Stimulated activated CD8-positive, alpha-beta memory T cell treated with anti-CD3 and anti-CD28 coated beads, Interleukin-15, amount 100 ng/mL, for 24 hours (primary cell): ENCODE results near the gene TTC23.

ENCODE experiments used
- DNase-seq: peaks from one replicate; pipeline ENCODE4 v3.0.0-alpha.2; 2020; ENCODE audit warnings: low read depth

TTC23 gene

GRCh38 chr15:99165020-99165790, 84.2 kb downstream of the TTC23 start:
- DNase-seq = no peak

DNA sequence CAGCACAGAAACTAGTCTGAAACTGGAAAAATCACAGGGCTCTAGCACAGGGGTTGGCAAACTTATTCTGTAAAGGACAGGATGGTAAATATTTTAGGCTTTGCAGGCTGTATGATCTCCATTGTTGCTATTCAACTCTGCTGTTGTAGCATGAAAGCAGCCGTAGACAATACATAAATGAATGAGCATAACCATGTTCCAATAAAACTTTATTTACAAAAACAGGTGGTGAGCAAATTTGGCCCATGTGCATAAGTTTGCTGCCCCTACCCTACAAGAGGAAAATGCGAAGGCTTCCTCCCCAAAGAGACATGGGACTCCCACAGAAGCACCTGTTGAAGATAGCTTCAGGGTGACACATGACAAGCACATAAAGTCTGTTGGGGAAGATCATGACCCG, 85.3 kb downstream of the TTC23 start:
- DNase-seq = no peak

DNA sequence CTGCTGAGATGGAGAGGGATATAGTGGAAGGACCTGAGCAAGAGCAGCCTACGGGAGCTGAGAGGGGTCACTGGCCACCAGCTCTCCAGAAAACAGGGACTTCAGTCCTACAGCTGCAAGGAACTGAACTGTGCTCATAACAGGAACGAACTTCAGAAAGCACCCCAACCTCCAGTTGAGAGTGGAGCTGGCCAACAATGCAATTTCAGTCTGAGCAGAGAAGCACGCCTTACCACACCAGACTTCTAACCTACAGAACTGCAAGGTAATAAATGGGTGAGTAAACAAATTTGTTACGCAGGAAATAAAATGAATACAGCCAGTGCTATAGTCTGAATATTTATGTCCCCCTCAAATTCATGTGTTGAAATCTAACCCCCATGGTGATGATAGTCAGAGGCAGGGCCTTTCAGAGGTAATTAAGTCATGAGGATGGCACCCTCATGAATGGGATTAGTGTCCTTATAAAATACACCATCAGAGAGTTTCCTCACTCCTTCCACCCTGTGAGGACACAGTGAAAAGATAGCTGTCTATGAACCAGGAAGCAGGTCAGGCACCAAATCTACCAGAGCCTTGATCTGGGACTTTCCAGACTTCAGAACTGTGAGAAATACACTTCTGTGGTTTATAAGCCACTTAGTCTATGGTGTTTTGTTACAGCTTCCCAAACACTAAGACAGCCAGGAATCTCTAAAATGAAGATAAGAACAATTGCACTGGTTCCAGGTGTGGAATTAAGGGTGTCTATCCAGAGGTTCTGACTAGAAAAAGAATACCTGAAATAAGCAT, 85.9 kb downstream of the TTC23 start:
- DNase-seq = no peak

- DNase-seq = no peak
Measured at GRCh38 chr15:99158626-99159412, 90.6 kb downstream of the TTC23 start.

- no peak for DNase-seq
Measured at GRCh38 chr15:99157456-99157855, 91.9 kb downstream of the TTC23 start.

DNA sequence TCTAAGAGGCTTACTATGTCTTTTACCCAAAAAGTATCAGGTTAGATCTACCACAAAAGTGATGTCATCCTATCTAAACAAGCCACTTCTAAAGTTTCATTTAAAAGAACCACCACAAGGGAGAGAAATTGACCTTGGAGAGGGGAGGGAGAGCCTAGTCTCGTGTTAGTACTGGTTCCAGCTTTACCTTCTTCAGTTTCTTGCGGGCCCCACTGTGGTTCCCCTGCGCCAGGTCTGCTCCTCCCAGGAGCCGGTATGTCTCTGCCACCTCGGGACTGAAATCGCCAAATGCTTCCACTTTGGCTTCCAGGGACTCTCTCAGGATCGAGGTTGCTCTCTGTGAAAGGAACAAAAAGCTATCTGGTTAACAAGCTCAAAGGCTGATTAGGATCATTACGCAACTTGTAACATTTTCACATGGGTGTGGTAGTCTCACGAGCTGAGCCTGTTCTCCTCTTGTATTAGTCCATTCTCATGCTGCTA, 93.4 kb downstream of the TTC23 start:
- no peak for DNase-seq

GRCh38 chr15:99154271-99154670, 95.1 kb downstream of the TTC23 start:
- no peak for DNase-seq

- no peak for DNase-seq
Measured at GRCh38 chr15:99153026-99153535, 96.3 kb downstream of the TTC23 start.

DNA sequence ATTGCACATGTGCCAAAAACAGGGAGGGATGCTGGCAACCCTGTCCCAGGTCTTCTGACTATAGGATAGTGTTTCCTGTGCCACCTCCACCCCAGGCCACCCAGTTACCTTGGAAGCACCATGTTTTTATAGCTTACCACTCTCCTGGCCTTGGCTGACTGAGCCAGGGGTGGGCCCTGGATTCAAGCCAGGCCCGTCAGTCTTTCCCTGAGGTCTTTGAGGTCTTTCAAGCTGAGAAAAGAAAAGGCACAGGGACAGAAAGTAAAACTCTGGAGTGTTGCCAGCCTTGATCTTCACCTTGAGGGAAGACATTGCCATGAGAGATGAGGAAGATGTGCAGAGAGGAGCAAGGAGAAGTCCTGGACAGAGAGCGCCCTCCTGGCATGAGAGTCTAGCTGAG, 98.2 kb downstream of the TTC23 start:
- DNase-seq = no peak

GRCh38 chr15:99149366-99149765, 100.0 kb downstream of the TTC23 start:
- no peak for DNase-seq

- no peak for DNase-seq
Measured at GRCh38 chr15:99148851-99149276, 100.5 kb downstream of the TTC23 start.

DNA sequence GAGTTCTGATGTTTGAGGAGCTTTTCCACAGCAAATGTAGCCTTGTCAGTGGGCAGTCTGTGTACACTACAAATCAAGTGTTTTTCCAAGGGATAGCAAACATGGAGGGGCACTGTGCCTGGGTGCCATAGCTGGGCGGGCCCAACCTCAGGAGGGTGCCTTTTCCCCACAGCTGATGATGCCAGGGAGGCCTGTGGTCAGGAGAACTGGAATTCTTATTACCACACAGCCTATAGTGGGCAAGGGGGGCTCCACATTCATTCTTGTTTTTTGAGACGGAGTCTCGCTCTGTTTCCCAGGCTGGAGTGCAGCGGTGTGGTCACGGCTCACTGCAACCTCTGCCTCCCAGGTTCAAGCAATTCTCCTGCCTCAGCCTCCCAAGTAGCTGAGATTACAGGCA, 102.7 kb downstream of the TTC23 start:
- DNase-seq = no peak

- DNase-seq = no peak
Measured at GRCh38 chr15:99145778-99146177, 103.6 kb downstream of the TTC23 start.

GRCh38 chr15:99145005-99145404, 104.4 kb downstream of the TTC23 start:
- DNase-seq = no peak

DNA sequence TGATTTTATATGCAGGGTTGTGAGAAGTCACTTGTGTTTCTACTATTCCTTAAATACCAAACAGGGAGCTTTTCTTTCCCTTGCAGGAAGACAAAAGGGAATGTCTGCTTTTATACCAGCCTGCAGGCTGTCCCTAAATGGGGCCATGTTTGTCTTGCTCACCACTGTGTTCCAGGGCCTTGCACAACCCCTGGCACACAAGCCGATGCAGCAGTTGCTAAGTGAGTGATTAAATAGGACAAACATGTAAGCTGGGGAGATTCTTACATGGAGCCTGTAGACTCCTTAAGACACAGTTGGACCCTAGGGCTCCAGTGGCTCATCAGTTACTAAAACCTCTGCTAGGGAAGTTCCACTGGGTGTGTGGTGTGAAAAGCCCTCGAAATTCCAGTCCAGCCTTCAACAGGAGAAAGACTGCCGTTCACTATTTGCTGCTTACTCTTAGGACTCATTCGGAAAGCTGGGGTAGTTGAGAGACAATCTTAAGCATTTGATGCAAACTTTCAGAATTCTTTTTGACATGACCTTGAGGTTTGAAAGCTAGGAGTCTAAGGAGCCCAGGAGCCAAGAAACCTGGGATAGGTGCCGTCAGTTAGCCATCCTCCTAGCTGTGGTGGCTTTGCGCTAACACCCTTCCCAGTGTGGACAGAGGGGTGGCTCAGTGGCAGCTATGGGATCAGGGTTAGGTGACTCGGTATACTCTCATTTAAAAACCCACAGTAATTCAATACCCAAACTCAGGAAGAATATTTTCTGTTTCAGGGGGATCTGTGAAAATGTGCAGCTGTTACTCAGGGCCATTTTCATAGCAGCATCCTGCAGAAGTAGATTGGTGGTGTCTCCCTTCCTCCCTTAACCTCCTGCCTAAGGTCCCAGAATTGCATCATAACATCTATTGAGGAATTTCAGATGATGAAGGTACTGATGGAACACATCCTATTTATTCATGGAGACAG, 105.4 kb downstream of the TTC23 start:
- no peak for DNase-seq

DNA sequence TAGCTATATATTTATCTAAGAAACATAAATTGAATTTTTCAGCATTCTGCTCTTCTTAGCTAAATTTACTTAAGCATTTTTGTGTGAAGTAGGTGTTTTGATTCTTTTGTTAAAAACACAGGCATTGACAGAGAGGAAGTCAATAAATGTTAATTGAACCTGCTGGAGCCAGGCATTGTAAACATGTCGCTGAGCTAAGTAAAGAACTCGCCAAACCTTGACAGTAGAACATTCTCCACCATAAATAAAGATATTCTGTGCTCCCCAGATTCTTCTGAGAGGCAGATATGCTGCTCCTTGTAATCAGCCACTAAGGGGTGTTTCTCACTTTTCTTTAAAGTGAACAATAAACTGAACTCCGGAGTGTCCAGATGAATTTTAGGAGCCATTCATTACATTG, 106.1 kb downstream of the TTC23 start:
- no peak for DNase-seq

DNA sequence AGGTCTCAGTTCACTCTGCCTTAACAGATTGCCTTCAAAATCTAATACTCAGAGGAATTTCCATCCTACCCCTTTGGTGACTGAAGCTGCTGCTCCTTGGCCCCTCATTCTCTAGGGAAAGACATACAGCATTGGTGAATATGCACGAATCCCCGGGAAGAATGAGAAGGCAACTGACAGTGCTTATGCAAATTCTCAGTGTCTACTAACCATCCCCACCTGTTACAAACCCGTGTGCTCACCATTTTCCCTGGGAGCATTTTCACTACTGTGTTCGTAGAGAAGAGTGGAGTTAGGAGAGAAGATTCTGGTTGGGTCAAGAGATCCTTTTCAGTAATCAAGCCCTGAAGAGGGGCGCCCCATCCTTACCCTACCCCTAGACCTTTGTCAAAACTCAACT, 106.8 kb downstream of the TTC23 start:
- no peak for DNase-seq

DNA sequence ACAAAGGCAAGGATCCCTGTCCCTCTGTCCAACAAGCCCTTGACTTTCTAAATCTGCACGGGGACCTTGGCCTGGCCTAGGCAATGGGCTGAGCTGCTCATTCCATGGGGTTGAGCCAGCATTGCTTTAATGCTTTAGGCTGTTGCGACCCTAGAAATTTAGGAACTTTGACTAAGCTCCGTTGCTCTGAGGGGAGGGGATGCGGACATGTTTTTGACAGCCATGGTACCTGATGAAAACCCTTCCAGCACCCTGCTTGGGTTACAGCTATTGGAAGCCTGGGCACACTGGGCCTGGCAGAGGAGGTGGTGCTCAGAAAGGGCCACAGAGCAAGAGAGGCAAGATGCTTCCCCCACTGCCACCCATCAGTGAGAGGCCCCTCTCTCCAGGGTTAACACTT, 107.4 kb downstream of the TTC23 start:
- DNase-seq = no peak

DNA sequence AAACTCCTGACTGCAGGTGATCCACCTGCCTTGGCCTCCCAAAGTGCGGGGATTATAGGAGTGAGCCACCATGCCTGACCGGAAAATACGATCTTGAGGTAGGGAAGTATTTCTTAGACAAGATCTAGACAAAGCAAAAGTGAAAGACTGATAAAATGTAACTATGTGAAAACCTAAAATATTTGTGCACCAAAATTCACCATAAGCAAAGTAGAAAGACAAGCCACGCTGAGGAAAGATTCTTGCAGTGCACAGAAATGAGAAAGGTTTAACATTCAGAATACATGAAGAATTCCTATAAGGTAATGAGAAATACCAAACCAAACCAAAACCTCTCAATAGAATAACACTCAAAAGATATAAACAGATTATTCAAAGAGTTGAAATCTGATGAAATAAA, 108.8 kb downstream of the TTC23 start:
- DNase-seq = no peak

GRCh38 chr15:99139276-99139675, 110.1 kb downstream of the TTC23 start:
- no peak for DNase-seq

- DNase-seq = no peak
Measured at GRCh38 chr15:99138491-99138982, 110.8 kb downstream of the TTC23 start.
